ENCODE measurements around the gene KIAA1755.

KIAA1755 gene

GRCh38 chr20:38164624-38165088 lies 95.9 kb downstream of the KIAA1755 start:
- no peak for DNase-seq

- DNase-seq: no peak
Measured at GRCh38 chr20:38164069-38164468, 96.5 kb downstream of the KIAA1755 start.

GRCh38 chr20:38162878-38163875 lies 97.4 kb downstream of the KIAA1755 start:
- DNase-seq: peak; percentile 48

GRCh38 chr20:38162149-38162548 lies 98.4 kb downstream of the KIAA1755 start:
- no peak for DNase-seq

- no peak for DNase-seq
Measured at GRCh38 chr20:38161412-38161774, 99.1 kb downstream of the KIAA1755 start.

Measured in islet precursor cell (in vitro differentiated cells).